ENCODE data around the gene MACROH2A2.

The MACROH2A2 gene

DNA sequence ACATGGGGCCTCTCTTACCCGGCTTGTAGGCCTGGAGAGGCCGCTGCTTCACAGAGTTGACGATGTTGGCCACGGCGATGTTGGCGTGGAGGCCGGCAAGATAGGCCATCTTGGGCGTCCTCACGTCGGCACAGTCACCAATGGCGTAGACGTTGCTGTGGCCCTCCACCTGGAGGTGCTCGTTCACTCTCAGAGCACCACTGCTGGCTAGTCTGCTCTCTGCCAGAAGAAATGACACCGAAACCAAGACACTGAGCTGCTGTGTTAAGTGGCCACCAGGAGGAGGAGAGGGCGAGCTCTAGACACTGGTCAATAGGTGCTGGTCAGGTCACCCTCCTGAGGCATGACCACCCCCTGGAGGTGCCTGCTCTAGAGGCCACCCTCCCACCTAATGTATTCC is 62.3 kb downstream of the MACROH2A2 start:
- peak; percentile 59 for DNase-seq (ENCODE audit: low spot score)
- TF ChIP-seq, protein P1, sequence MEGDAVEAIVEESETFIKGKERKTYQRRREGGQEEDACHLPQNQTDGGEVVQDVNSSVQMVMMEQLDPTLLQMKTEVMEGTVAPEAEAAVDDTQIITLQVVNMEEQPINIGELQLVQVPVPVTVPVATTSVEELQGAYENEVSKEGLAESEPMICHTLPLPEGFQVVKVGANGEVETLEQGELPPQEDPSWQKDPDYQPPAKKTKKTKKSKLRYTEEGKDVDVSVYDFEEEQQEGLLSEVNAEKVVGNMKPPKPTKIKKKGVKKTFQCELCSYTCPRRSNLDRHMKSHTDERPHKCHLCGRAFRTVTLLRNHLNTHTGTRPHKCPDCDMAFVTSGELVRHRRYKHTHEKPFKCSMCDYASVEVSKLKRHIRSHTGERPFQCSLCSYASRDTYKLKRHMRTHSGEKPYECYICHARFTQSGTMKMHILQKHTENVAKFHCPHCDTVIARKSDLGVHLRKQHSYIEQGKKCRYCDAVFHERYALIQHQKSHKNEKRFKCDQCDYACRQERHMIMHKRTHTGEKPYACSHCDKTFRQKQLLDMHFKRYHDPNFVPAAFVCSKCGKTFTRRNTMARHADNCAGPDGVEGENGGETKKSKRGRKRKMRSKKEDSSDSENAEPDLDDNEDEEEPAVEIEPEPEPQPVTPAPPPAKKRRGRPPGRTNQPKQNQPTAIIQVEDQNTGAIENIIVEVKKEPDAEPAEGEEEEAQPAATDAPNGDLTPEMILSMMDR (IDR thresholded peaks at IDR 0.05): no peak
- Histone ChIP-seq H3K27ac (no peak overlapping the region), H3K4me3 (no peak overlapping the region)

DNA sequence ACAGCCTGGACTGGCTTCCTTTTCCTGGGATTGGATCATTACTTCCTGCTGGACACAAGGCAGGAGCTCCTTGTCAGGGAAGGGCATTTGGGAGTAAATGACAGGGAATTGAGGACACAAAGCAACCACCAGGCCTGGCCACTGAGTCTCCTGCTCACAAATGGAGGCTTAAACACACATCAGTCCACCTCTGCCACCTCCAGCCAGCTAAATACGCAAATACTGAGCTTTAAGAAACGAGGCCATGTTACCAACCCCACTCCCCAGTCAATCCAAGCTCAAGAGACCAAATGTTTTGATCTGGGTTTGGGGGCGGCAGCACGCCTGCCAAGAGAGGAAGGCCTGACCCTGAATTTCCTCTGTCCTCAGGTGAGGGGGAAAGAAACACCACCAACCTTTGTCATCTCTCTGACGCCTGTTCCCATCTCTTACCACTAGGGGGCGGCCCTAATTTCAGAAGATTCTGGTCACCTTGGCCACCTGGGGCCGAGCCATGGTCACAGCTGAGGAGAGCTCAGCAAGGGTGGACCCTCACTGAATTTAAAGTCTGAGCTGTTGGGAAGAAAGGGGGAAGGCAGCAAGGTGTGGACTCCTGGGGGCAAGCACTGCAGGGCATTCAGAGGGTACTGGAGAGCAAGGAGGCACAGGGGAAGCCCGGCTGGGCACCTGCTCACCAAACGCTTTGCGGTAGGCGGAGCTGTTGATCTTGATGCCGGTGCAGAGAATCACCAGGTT is 63.5 kb downstream of the MACROH2A2 start:
- no peak for DNase-seq (ENCODE audit: low spot score)
- TF ChIP-seq, protein P1 (IDR thresholded peaks at IDR 0.05): peak; percentile 85
- Histone ChIP-seq H3K27ac (no peak overlapping the region), H3K4me3 (no peak overlapping the region)

DNA sequence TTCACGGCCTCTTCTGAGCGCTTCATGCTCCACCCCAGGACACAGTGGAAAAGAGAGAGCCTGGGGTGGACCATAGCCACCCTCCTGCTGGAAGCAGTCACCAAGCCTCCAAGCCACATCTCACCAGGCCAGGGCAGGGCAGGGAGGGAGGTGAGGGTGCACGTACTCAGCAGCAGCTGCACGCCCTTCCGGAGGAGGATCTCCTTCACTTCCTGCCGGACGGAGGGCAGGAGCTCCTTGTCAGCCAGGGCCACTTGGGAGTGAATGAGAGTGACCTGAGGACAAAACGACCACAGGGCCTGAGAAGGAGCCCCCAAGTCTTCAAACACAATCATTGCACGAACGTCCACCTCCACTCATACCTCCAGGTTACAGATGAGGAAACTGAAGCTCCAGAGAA is 65.0 kb downstream of the MACROH2A2 start:
- TF ChIP-seq, protein P1 (IDR thresholded peaks at IDR 0.05): no peak
- Histone ChIP-seq H3K4me3 (no peak overlapping the region), H3K27ac (no peak overlapping the region)
- DNase-seq (ENCODE audit: low spot score): no peak

DNA sequence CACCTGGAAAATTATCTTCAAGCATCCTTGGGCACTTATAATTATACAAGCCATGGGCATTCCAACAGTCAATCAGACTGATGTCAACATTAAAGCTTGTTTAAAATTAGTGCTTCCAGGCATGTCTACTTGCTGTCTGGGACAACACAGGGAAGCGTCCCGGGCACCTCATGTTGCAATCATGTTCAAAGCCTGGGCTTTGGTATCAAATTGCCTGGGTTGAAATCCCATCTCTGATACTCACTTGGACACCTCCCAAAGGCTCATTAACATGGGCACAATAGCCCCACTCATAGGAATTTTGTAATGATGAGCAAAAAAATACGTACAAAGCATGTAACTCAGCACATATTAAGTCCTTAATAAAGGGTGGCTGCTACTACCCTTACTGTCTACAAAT is 65.5 kb downstream of the MACROH2A2 start:
- H3K4me3 ChIP-seq: no peak overlapping the region
- DNase-seq (ENCODE audit: low spot score): no peak
- H3K27ac ChIP-seq: no peak overlapping the region
- TF ChIP-seq, protein P1 (IDR thresholded peaks at IDR 0.05): no peak

DNA sequence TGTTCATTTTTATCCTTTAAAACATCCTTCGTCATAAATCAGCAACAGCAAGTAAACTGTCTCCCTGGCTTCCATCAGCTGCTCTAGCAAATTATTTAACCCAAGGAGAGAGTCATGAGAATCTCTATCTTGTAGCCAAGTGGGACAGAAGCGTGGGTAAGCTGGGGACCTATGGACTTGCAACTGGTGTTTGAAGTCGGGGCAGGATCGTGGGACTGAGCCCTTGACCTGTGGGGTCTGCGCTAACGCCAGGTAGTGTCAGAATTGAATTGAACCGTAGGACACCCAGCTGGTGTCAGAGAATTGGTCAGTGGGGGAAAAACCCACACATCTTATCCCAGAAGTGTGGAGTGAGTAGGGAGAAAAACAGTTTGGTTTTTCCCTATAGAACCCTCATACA is 66.6 kb downstream of the MACROH2A2 start:
- TF ChIP-seq, protein P1 (IDR thresholded peaks at IDR 0.05): no peak
- Histone ChIP-seq H3K27ac (no peak overlapping the region), H3K4me3 (no peak overlapping the region)
- no peak for DNase-seq (ENCODE audit: low spot score)

DNA sequence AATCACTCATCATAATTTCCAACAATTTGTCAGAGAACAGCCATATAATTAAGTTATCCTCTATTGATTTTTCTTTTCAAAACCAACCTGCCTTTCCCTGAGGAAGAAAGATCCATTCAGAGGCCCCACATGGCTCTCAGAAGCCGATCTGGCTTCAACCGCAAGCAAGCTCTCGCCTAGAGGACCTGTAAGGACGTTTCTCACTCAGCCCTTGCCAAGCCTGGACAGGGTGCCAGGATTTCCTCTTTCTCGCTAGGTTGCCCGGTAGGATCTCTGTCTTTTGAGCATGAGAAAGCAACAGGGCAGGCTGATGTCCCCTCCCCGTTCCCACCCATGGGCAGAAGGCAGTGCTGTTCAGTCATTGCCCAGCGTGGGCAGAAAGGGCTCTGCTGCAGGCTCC is 67.0 kb downstream of the MACROH2A2 start:
- TF ChIP-seq, protein P1 (IDR thresholded peaks at IDR 0.05): no peak
- no peak for DNase-seq (ENCODE audit: low spot score)
- Histone ChIP-seq H3K4me3 (no peak overlapping the region), H3K27ac (no peak overlapping the region)

DNA sequence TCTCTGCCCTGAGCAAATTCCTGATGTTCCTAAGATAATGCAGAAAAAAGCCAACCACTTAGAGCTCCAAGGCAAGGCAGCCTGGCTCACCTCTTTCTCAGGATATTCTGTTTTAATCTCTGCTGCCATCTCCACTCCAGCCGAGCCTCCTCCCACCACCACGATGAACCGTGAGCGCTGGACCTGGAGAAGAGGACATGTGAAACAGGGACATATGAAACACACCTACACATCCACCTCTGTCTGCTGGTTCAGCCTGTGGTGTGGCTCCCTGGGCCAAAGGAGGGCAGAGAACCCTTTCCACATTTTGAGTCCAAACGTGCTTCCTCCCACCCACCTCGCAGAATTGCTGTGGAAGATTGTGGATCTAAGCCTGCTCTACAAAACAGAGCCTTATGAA is 67.8 kb downstream of the MACROH2A2 start:
- DNase-seq (ENCODE audit: low spot score): no peak
- H3K4me3 ChIP-seq: no peak overlapping the region
- no peak overlapping the region for H3K27ac ChIP-seq
- TF ChIP-seq, protein P1 (IDR thresholded peaks at IDR 0.05): no peak
